PC-9 (cell line): ENCODE data around the gene COPG1. TPM values are rescaled to one million over a fixed set of nuclear protein-coding genes. Genes with fewer than 3 reads are reported as not detected.

Experiments
- BruUV-seq: library from RNA; stranded (reverse); fragments of 400-500 nt; replicated peaks from 2 replicates; lab custom pipeline; 2021; lab: Mats Ljungman, UMichigan
- CTCF ChIA-PET: fragments of 300-600 bp; sonication (Branson Sonifier 250); formaldehyde crosslinking; loops from one replicate; lab custom pipeline; 2022; ENCODE audit warnings: antibody characterized with exemption; lab: Charles Lee
- POLR2A ChIA-PET: fragments of 300-600 bp; sonication (Branson Sonifier 250); formaldehyde crosslinking; loops from one replicate; lab custom pipeline; 2022; ENCODE audit warnings: antibody characterized with exemption; ENCODE audit not compliant: unreplicated experiment; lab: Charles Lee
- DNase-seq, 2 experiments: peaks; one replicate each; pipeline versions ENCODE4 v3.0.0 to v3.0.0-alpha.2; 2015 to 2022; ENCODE audit warnings: mixed read lengths in 1 of 2
- H2AFZ ChIP-seq: fragments of 200-600 bp; sonication (generic); 2 replicates; pipeline ENCODE4 v1.8.1; 2017; ENCODE audit warnings: antibody characterized with exemption
- H3F3A ChIP-seq: fragments of 200-600 bp; sonication (generic); 2 replicates; pipeline ENCODE4 v1.8.1; 2017; ENCODE audit warnings: antibody characterized with exemption, mild to moderate bottlenecking, low read depth; ENCODE audit not compliant: insufficient read depth
- H3K27ac ChIP-seq: fragments of 200-600 bp; sonication (generic); 2 replicates; pipeline ENCODE4 v1.6.1; 2016; ENCODE audit warnings: mixed run types
- H3K27me3 ChIP-seq: fragments of 200-600 bp; sonication (generic); 2 replicates; pipeline ENCODE4 v1.6.1; 2016; ENCODE audit warnings: low read depth, mixed run types; ENCODE audit not compliant: insufficient read depth
- H3K36me3 ChIP-seq: fragments of 200-600 bp; sonication (generic); 2 replicates; pipeline ENCODE4 v1.6.1; 2016; ENCODE audit warnings: low read depth, mixed run types
- H3K4me1 ChIP-seq: fragments of 200-600 bp; sonication (generic); replicated peaks from 2 replicates; pipeline ENCODE4 v1.6.1; 2016; ENCODE audit warnings: mixed run types; ENCODE audit not compliant: insufficient read depth
- H3K4me2 ChIP-seq: fragments of 200-600 bp; sonication (generic); 2 replicates; pipeline ENCODE4 v1.6.1; 2017; ENCODE audit warnings: mixed run types
- H3K4me3 ChIP-seq: fragments of 200-600 bp; sonication (generic); 2 replicates; pipeline ENCODE4 v1.6.1; 2016; ENCODE audit warnings: mixed run types
- H3K79me2 ChIP-seq: fragments of 200-600 bp; sonication (generic); 2 replicates; pipeline ENCODE4 v1.6.1; 2017; ENCODE audit warnings: low read depth, mixed run types
- H3K9me2 ChIP-seq: fragments of 200-600 bp; sonication (generic); 2 replicates; pipeline ENCODE4 v1.8.1; 2017; ENCODE audit warnings: mild to moderate bottlenecking; ENCODE audit not compliant: insufficient read depth
- H3K9me3 ChIP-seq: fragments of 200-600 bp; sonication (generic); 2 replicates; pipeline ENCODE4 v1.8.1; 2016; ENCODE audit warnings: low read depth; ENCODE audit not compliant: insufficient read depth
- H4K20me1 ChIP-seq: fragments of 200-600 bp; sonication (generic); 2 replicates; pipeline ENCODE4 v1.8.1; 2017; ENCODE audit not compliant: insufficient read depth
- EZH2 ChIP-seq: fragments of 200-600 bp; sonication (generic); IDR thresholded peaks from 2 replicates; pipeline ENCODE4 v1.8.0; 2017; ENCODE audit warnings: antibody characterized with exemption, low read depth
- intact Hi-C: fragments of 100-400 bp; cut with micrococcal nuclease; formaldehyde crosslinking; loops from one replicate; pipeline ENCODE4 v1.10.0; 2022; ENCODE audit not compliant: unreplicated experiment
- total RNA-seq: library from RNA; stranded (reverse); gene quantifications from 2 replicates; pipeline ENCODE4 v1.2.3, GENCODE V29; 2021
- TF ChIP-seq, protein P1 (sequence below): fragments of 200-600 bp; sonication (generic); conservative IDR thresholded peaks from 2 replicates; pipeline ENCODE4 v1.6.1; 2017; ENCODE audit warnings: mixed run types, antibody characterized with exemption, mild to moderate bottlenecking, moderate library complexity

The COPG1 gene
- total RNA-seq, 1 experiment from 2014 or later, result 212 TPM

DNA sequence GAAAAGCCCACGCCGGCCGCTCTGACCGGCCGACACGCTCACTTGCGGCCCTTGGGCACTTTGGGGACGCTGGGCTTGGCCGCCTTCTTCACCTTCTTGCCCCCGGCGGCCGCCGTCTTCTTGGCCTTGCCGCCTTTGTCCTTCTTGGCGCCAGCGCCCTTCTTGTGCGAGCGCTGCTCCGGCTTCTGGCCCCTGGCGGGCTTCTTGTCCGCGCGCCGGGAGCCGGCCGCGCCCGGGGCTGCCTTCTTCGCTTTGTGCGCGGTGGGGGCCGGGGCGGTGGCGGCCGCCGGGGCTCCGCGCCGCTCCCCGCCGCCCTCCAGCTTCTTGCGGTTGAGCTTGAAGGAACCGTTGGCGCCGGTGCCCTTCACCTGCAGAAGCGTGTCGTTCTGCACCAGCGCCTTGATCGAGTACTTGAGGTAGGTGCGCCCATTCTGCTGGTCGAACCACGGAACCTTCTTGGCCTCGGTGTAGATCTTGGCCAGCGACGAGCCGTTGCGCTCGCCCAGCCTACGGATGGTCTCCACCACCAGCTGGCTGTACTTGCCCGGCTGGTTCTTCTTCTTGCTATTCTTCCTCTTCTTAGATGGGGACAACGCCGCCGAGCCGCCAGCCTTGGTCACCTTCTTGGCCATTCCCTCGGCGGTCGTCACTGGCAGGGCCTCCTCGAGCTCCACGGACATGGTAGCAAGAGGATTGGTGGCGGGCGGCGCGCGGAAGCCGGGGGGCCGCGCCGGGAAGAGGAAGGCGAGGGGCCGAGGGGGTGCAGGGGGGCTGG lies 66.0 kb downstream of the COPG1 start:
- no peaks in the 10 kb centered on the region; the same call in 1 of the 2 replicates for H3K79me2 ChIP-seq
- ChIA-PET CTCF (interaction anchor here (0.5 to 1.9 kb wide), 5 partner anchors 26 to 345 kb away, joined by 3 to 10 read pairs (median 3); no protein-coding TSS in a partner anchor), POLR2A (interaction anchor here (0.7 kb wide), 1 partner anchor 288 kb away, joined by 3 read pairs; no protein-coding TSS in a partner anchor)
- peak overlapping the region; percentile 74 for H2AFZ ChIP-seq
- H3K27ac ChIP-seq, result no peak overlapping the region
- peak overlapping the region; percentile 90 for H3K4me3 ChIP-seq
- H3K36me3 ChIP-seq, result no peaks in the 10 kb centered on the region
- no peaks in the 10 kb centered on the region for H3K9me2 ChIP-seq
- H3K27me3 ChIP-seq, result no peaks in the 10 kb centered on the region
- H3F3A ChIP-seq, result peaks cover 10% of the 10 kb centered on the region; the same call in 1 of the 2 replicates
- TF ChIP-seq, protein P1, sequence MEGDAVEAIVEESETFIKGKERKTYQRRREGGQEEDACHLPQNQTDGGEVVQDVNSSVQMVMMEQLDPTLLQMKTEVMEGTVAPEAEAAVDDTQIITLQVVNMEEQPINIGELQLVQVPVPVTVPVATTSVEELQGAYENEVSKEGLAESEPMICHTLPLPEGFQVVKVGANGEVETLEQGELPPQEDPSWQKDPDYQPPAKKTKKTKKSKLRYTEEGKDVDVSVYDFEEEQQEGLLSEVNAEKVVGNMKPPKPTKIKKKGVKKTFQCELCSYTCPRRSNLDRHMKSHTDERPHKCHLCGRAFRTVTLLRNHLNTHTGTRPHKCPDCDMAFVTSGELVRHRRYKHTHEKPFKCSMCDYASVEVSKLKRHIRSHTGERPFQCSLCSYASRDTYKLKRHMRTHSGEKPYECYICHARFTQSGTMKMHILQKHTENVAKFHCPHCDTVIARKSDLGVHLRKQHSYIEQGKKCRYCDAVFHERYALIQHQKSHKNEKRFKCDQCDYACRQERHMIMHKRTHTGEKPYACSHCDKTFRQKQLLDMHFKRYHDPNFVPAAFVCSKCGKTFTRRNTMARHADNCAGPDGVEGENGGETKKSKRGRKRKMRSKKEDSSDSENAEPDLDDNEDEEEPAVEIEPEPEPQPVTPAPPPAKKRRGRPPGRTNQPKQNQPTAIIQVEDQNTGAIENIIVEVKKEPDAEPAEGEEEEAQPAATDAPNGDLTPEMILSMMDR, result no peak
- no peak for TF ChIP-seq EZH2
- BruUV-seq, result TSS peak; percentile 88
- H4K20me1 ChIP-seq, result no peaks in the 10 kb centered on the region
- intact Hi-C loops, result loop anchor here (10.0 kb wide), 1 partner anchor 261 kb away; no protein-coding TSS in a partner anchor
- H3K4me2 ChIP-seq, result peak overlapping the region; percentile 97
- peak in 1 of 2 experiments; percentile 40 for DNase-seq
- peaks cover 12% of the 10 kb centered on the region for H3K4me1 ChIP-seq
- no peaks in the 10 kb centered on the region for H3K9me3 ChIP-seq

- intact Hi-C loops, result loop anchor here (10.0 kb wide), 1 partner anchor 261 kb away; no protein-coding TSS in a partner anchor
- H3K4me1 ChIP-seq, result peaks cover 8% of the 10 kb centered on the region; the same call in 1 of the 2 replicates
- H3K9me2 ChIP-seq, result no peaks in the 10 kb centered on the region
- no peak for DNase-seq
- H3K27ac ChIP-seq, result no peak overlapping the region
- H3K4me2 ChIP-seq, result peak overlapping the region; percentile 97
- H3K9me3 ChIP-seq, result no peaks in the 10 kb centered on the region
- ChIA-PET CTCF (interaction anchor here (0.5 to 1.9 kb wide), 6 partner anchors 26 to 346 kb away, joined by 3 to 10 read pairs (median 3); partner anchors contain the start of genes IFT122 and MBD4), POLR2A (interaction anchor here (0.7 to 0.8 kb wide), 2 partner anchors 275 to 593 kb away, joined by 3 to 6 read pairs; no protein-coding TSS in a partner anchor)
- H2AFZ ChIP-seq, result peak overlapping the region; percentile 90; the same call in 1 of the 2 replicates
- H3F3A ChIP-seq, result peaks cover 7% of the 10 kb centered on the region; the same call in 1 of the 2 replicates
- H3K4me3 ChIP-seq, result peak overlapping the region; percentile 90
- H3K36me3 ChIP-seq, result no peaks in the 10 kb centered on the region
- no peaks in the 10 kb centered on the region; the same call in 1 of the 2 replicates for H3K79me2 ChIP-seq
- no peaks in the 10 kb centered on the region for H3K27me3 ChIP-seq
- TF ChIP-seq EZH2, result no peak
- TF ChIP-seq, protein P1, result no peak
- BruUV-seq, result no TSS peak
- no peaks in the 10 kb centered on the region for H4K20me1 ChIP-seq
These were observed 66.5 kb downstream of the COPG1 start for GRCh38 chr3:129315998-129316247.

- H3K4me3 ChIP-seq, result peak overlapping the region; percentile 90
- ChIA-PET POLR2A (interaction anchor here (0.5 to 0.8 kb wide), 6 partner anchors 15 to 593 kb away, joined by 3 to 12 read pairs (median 5); partner anchors contain the start of gene COPG1), CTCF (interaction anchor here (0.5 to 1.9 kb wide), 7 partner anchors 25 to 482 kb away, joined by 3 to 10 read pairs (median 3); partner anchors contain the start of genes IFT122 and MBD4)
- H3K36me3 ChIP-seq, result no peaks in the 10 kb centered on the region
- peak; percentile 53 to 90 for DNase-seq
- H3K4me2 ChIP-seq, result peak overlapping the region; percentile 97
- no peaks in the 10 kb centered on the region for H4K20me1 ChIP-seq
- peaks cover 8% of the 10 kb centered on the region; the same call in 1 of the 2 replicates for H3K4me1 ChIP-seq
- no peaks in the 10 kb centered on the region for H3K9me2 ChIP-seq
- H3K79me2 ChIP-seq, result no peaks in the 10 kb centered on the region; the same call in 1 of the 2 replicates
- H3K9me3 ChIP-seq, result no peaks in the 10 kb centered on the region
- no peaks in the 10 kb centered on the region for H3K27me3 ChIP-seq
- H3F3A ChIP-seq, result peaks cover 7% of the 10 kb centered on the region; the same call in 1 of the 2 replicates
- peak overlapping the region; percentile 61 for H3K27ac ChIP-seq
- intact Hi-C loops, result loop anchor here (10.0 kb wide), 1 partner anchor 262 kb away; no protein-coding TSS in a partner anchor
- TF ChIP-seq EZH2, result no peak
- TF ChIP-seq, protein P1, result peak; percentile 65
- BruUV-seq, result no TSS peak
- H2AFZ ChIP-seq, result peak overlapping the region; percentile 90
These were observed 67.0 kb downstream of the COPG1 start for GRCh38 chr3:129316248-129317013.
